Activated CD4-positive, alpha-beta memory T cell treated with anti-CD3 and anti-CD28 coated beads for 36 hours (primary cell): ENCODE measurements around the gene MAP2K7. TPM values are rescaled to one million over a fixed set of nuclear protein-coding genes. Genes with fewer than 3 reads are reported as not detected.
A peak's percentile ranks its signal among the peaks of the same experiment; 100 is the strongest.

Source experiments
- CTCF ChIA-PET: fragments of 350-600 bp; sonication (Branson Sonifier 250); formaldehyde crosslinking; loops from one replicate; lab custom pipeline; 2021; ENCODE audit warnings: antibody characterized with exemption, inconsistent platforms; lab: Charles Lee
- POLR2A ChIA-PET: fragments of 350-600 bp; sonication (Branson Sonifier 250); formaldehyde crosslinking; loops from one replicate; lab custom pipeline; 2021; ENCODE audit warnings: antibody characterized with exemption; lab: Charles Lee
- DNase-seq: peaks from one replicate; pipeline ENCODE4 v3.0.0-alpha.2; 2020
- H3K27ac Mint-ChIP-seq: one replicate; pipeline ENCODE4 v1.8.0; 2021; ENCODE audit warnings: mixed read lengths
- H3K27me3 Mint-ChIP-seq: one replicate; pipeline ENCODE4 v1.8.0; 2021; ENCODE audit warnings: mixed read lengths
- H3K36me3 Mint-ChIP-seq: one replicate; pipeline ENCODE4 v1.8.0; 2021; ENCODE audit warnings: mixed read lengths
- H3K4me1 Mint-ChIP-seq: one replicate; pipeline ENCODE4 v1.8.0; 2021; ENCODE audit warnings: low read depth, mixed read lengths
- H3K4me3 Mint-ChIP-seq: one replicate; pipeline ENCODE4 v1.8.0; 2021; ENCODE audit warnings: mild to moderate bottlenecking, mixed read lengths
- H3K9me3 Mint-ChIP-seq: one replicate; pipeline ENCODE4 v1.8.0; 2021; ENCODE audit warnings: mixed read lengths
- intact Hi-C: fragments of 100-400 bp; cut with micrococcal nuclease; formaldehyde crosslinking; loops from one replicate; pipeline ENCODE4 v1.15.1; 2023
- total RNA-seq, 2 experiments: library from RNA; stranded (reverse); gene quantifications; one replicate each; pipeline ENCODE4 v1.2.3, GENCODE V29; 2021

MAP2K7 gene
- total RNA-seq, 2 experiments from 2014 or later, result 29.1 to 30.1 TPM

GRCh38 chr19:7868671-7869452 lies 34.8 kb upstream of the MAP2K7 start:
- Mint-ChIP-seq H3K4me1 (peaks cover 42% of the 10 kb centered on the region), H3K27ac (no peak overlapping the region), H3K4me3 (peak overlapping the region; percentile 73), H3K27me3 (peaks cover 29% of the 10 kb centered on the region), H3K9me3 (no peaks in the 10 kb centered on the region), H3K36me3 (no peaks in the 10 kb centered on the region)
- POLR2A ChIA-PET, result interaction anchor here (0.9 to 1.0 kb wide), 2 partner anchors 35 to 47 kb away, joined by 3 to 4 read pairs; partner anchors contain the start of gene MAP2K7
- CTCF ChIA-PET, result interaction anchor here (0.7 to 2.3 kb wide), 32 partner anchors 8 to 481 kb away, joined by 3 to 28 read pairs (median 6); partner anchors contain the start of genes EVI5L, LRRC8E, MAP2K7 and MCOLN1
- DNase-seq, result peak; percentile 86
- intact Hi-C loops, result loop anchor here (1.0 to 5.0 kb wide), 3 partner anchors 33 to 51 kb away; partner anchors contain the start of genes MAP2K7 and SNAPC2

- ChIA-PET POLR2A (interaction anchor here (1.0 kb wide), 1 partner anchor 47 kb away, joined by 3 read pairs; no protein-coding TSS in a partner anchor), CTCF (interaction anchor here (0.6 to 2.3 kb wide), 35 partner anchors 9 to 482 kb away, joined by 3 to 28 read pairs (median 6); partner anchors contain the start of genes EVI5L, LRRC8E, MAP2K7 and MCOLN1)
- no peak overlapping the region for H3K27ac Mint-ChIP-seq
- peaks cover 41% of the 10 kb centered on the region for H3K4me1 Mint-ChIP-seq
- intact Hi-C loops, result loop anchor here (1.0 to 5.0 kb wide), 3 partner anchors 33 to 51 kb away; partner anchors contain the start of genes MAP2K7 and SNAPC2
- H3K9me3 Mint-ChIP-seq, result no peaks in the 10 kb centered on the region
- peak overlapping the region; percentile 55 for H3K4me3 Mint-ChIP-seq
- no peaks in the 10 kb centered on the region for H3K36me3 Mint-ChIP-seq
- peaks cover 29% of the 10 kb centered on the region for H3K27me3 Mint-ChIP-seq
- DNase-seq, result peak; percentile 84
These were observed 34.2 kb upstream of the MAP2K7 start for GRCh38 chr19:7869453-7869909.

- Mint-ChIP-seq H3K4me1 (peaks cover 40% of the 10 kb centered on the region), H3K4me3 (peak overlapping the region; percentile 23), H3K27me3 (peaks cover 25% of the 10 kb centered on the region), H3K27ac (no peak overlapping the region), H3K9me3 (no peaks in the 10 kb centered on the region), H3K36me3 (no peaks in the 10 kb centered on the region)
- POLR2A ChIA-PET, result no interaction called here
- intact Hi-C loops, result loop anchor here (1.0 to 5.0 kb wide), 3 partner anchors 32 to 50 kb away; partner anchors contain the start of genes MAP2K7 and SNAPC2
- DNase-seq, result peak; percentile 66
- CTCF ChIA-PET, result interaction anchor here (0.6 to 2.3 kb wide), 33 partner anchors 9 to 482 kb away, joined by 3 to 28 read pairs (median 6); partner anchors contain the start of genes EVI5L, LRRC8E, MAP2K7 and MCOLN1
These were observed 33.7 kb upstream of the MAP2K7 start for GRCh38 chr19:7869910-7870511.

GRCh38 chr19:7870571-7871436 lies 32.9 kb upstream of the MAP2K7 start:
- intact Hi-C loops, result no loop called here
- ChIA-PET POLR2A (no interaction called here), CTCF (no interaction called here)
- no peak overlapping the region for H3K4me3 Mint-ChIP-seq
- H3K9me3 Mint-ChIP-seq, result no peaks in the 10 kb centered on the region
- H3K4me1 Mint-ChIP-seq, result peaks cover 36% of the 10 kb centered on the region
- peaks cover 21% of the 10 kb centered on the region for H3K27me3 Mint-ChIP-seq
- no peak overlapping the region for H3K27ac Mint-ChIP-seq
- H3K36me3 Mint-ChIP-seq, result no peaks in the 10 kb centered on the region
- DNase-seq, result peak; percentile 81

GRCh38 chr19:7871437-7872305 lies 32.0 kb upstream of the MAP2K7 start:
- H3K4me1 Mint-ChIP-seq, result peaks cover 36% of the 10 kb centered on the region
- POLR2A ChIA-PET, result no interaction called here

GRCh38 chr19:7872306-7873204 lies 31.1 kb upstream of the MAP2K7 start:
- Mint-ChIP-seq H3K4me1 (peaks cover 36% of the 10 kb centered on the region), H3K27ac (no peak overlapping the region), H3K4me3 (no peak overlapping the region), H3K9me3 (no peaks in the 10 kb centered on the region), H3K27me3 (peaks cover 21% of the 10 kb centered on the region), H3K36me3 (no peaks in the 10 kb centered on the region)
- ChIA-PET CTCF (no interaction called here), POLR2A (interaction anchor here (0.7 kb wide), 1 partner anchor 30 kb away, joined by 3 read pairs; no protein-coding TSS in a partner anchor)
- DNase-seq, result no peak
- intact Hi-C loops, result no loop called here

More at GRCh38 chr19:7871437-7872305, 32.0 kb upstream of the MAP2K7 start:
- no peak overlapping the region for H3K27ac Mint-ChIP-seq
- CTCF ChIA-PET, result no interaction called here
- intact Hi-C loops, result no loop called here
- DNase-seq, result peak; percentile 91
- H3K36me3 Mint-ChIP-seq, result no peaks in the 10 kb centered on the region
- H3K9me3 Mint-ChIP-seq, result no peaks in the 10 kb centered on the region
- H3K27me3 Mint-ChIP-seq, result peaks cover 21% of the 10 kb centered on the region
- no peak overlapping the region for H3K4me3 Mint-ChIP-seq

- Mint-ChIP-seq H3K9me3 (no peaks in the 10 kb centered on the region), H3K36me3 (no peaks in the 10 kb centered on the region), H3K27ac (no peak overlapping the region), H3K27me3 (peaks cover 21% of the 10 kb centered on the region), H3K4me1 (peaks cover 32% of the 10 kb centered on the region), H3K4me3 (peak overlapping the region; percentile 59)
- POLR2A ChIA-PET, result interaction anchor here (0.7 kb wide), 1 partner anchor 29 kb away, joined by 3 read pairs; no protein-coding TSS in a partner anchor
- CTCF ChIA-PET, result interaction anchor here (0.6 kb wide), 1 partner anchor 21 kb away, joined by 6 read pairs; no protein-coding TSS in a partner anchor
- DNase-seq, result no peak
- intact Hi-C loops, result no loop called here
These were observed 30.2 kb upstream of the MAP2K7 start for GRCh38 chr19:7873304-7874075.

GRCh38 chr19:7874076-7874896 lies 29.4 kb upstream of the MAP2K7 start, which contains the start of gene PRR36:
Gene PRR36, minus strand, starts transcription at chr19:7874390. Its CDS starts 701 bp downstream, at chr19:7873689.
- Mint-ChIP-seq H3K4me3 (peak within 1 kb of the TSS; percentile 59), H3K36me3 (no peaks in the 10 kb centered on the region), H3K9me3 (no peaks in the 10 kb centered on the region), H3K4me1 (peaks cover 27% of the 10 kb centered on the region), H3K27me3 (peaks cover 21% of the 10 kb centered on the region), H3K27ac (no peak within 1 kb of the TSS)
- ChIA-PET CTCF (interaction anchor here (0.6 kb wide), 1 partner anchor 16 kb away, joined by 4 read pairs; no protein-coding TSS in a partner anchor), POLR2A (no interaction called here)
- peak; percentile 33 for DNase-seq
- intact Hi-C loops, result no loop called here

GRCh38 chr19:7874897-7875273 lies 28.8 kb upstream of the MAP2K7 start:
- Mint-ChIP-seq H3K4me3 (peak overlapping the region; percentile 49), H3K4me1 (peaks cover 27% of the 10 kb centered on the region), H3K9me3 (no peaks in the 10 kb centered on the region), H3K27ac (no peak overlapping the region), H3K27me3 (peaks cover 21% of the 10 kb centered on the region), H3K36me3 (no peaks in the 10 kb centered on the region)
- CTCF ChIA-PET, result interaction anchor here (0.6 kb wide), 1 partner anchor 16 kb away, joined by 4 read pairs; no protein-coding TSS in a partner anchor
- intact Hi-C loops, result no loop called here
- POLR2A ChIA-PET, result no interaction called here
- DNase-seq, result no peak
